GM19328 (cell line): ENCODE results near the gene SLC6A7.
"Not testable (repeated sequence)": the region's sequence is repeated elsewhere in the genome, so short reads cannot be mapped to it uniquely, and the experiment has no call there.

ENCODE experiments used
- ATAC-seq: cut with Tn5 transposase; IDR thresholded peaks from one replicate; pipeline ENCODE4 v1.9.1; 2021; ENCODE audit warnings: mild to moderate bottlenecking, moderate library complexity; ENCODE audit not compliant: unreplicated experiment

The SLC6A7 gene

GRCh38 chr5:150214289-150214688 lies 24.4 kb downstream of the SLC6A7 start:
- ATAC-seq, result no peak

GRCh38 chr5:150215979-150216944 lies 26.4 kb downstream of the SLC6A7 start:
- ATAC-seq, result no peak

- no peak for ATAC-seq
Observed at GRCh38 chr5:150217038-150217437, 27.2 kb downstream of the SLC6A7 start.

GRCh38 chr5:150217873-150218692 lies 28.2 kb downstream of the SLC6A7 start:
- no peak for ATAC-seq

- ATAC-seq, result no peak
Observed at GRCh38 chr5:150218693-150219035, 28.8 kb downstream of the SLC6A7 start.

GRCh38 chr5:150219142-150219541 lies 29.3 kb downstream of the SLC6A7 start:
- ATAC-seq, result no peak

- ATAC-seq, result no peak
Observed at GRCh38 chr5:150219861-150220260, 30.0 kb downstream of the SLC6A7 start.

- ATAC-seq, result no peak
Observed at GRCh38 chr5:150221471-150221870, 31.6 kb downstream of the SLC6A7 start.

- ATAC-seq, result no peak
Observed at GRCh38 chr5:150222906-150223305, 33.0 kb downstream of the SLC6A7 start.

GRCh38 chr5:150223474-150223873 lies 33.6 kb downstream of the SLC6A7 start:
- ATAC-seq, result no peak

GRCh38 chr5:150224483-150225027 lies 34.7 kb downstream of the SLC6A7 start:
- no peak for ATAC-seq

GRCh38 chr5:150227036-150227435 lies 37.2 kb downstream of the SLC6A7 start:
- ATAC-seq, result no peak

GRCh38 chr5:150227606-150228273 lies 37.9 kb downstream of the SLC6A7 start:
- ATAC-seq, result no peak

- ATAC-seq, result no peak
Observed at GRCh38 chr5:150229571-150229970, 39.7 kb downstream of the SLC6A7 start.

- ATAC-seq, result no peak
Observed at GRCh38 chr5:150230842-150231241, 41.0 kb downstream of the SLC6A7 start.

- ATAC-seq, result not testable (repeated sequence)
Observed at GRCh38 chr5:150233706-150234105, 43.8 kb downstream of the SLC6A7 start.

GRCh38 chr5:150234576-150235499 lies 45.0 kb downstream of the SLC6A7 start:
- ATAC-seq, result no peak

- ATAC-seq, result no peak
Observed at GRCh38 chr5:150235500-150235854, 45.6 kb downstream of the SLC6A7 start.

- no peak for ATAC-seq
Observed at GRCh38 chr5:150236313-150236712, 46.5 kb downstream of the SLC6A7 start.
